H9 (cell line): Measurements from ENCODE around the gene MED13L. TPM values are rescaled to one million over a fixed set of nuclear protein-coding genes. Genes with fewer than 3 reads are reported as not detected.

Source experiments
- DNase-seq: peaks from one replicate; pipeline ENCODE4 v3.0.0-alpha.2; 2017
- H2AFZ ChIP-seq: one replicate; pipeline ENCODE4 v1.6.1; 2013; ENCODE audit warnings: mild to moderate bottlenecking, low read length, control low read depth, moderate library complexity
- H2AK5ac ChIP-seq: 2 replicates; pipeline ENCODE4 v1.6.1; 2013; ENCODE audit warnings: low read length, control low read depth, mixed read lengths; ENCODE audit not compliant: insufficient read length
- H2BK120ac ChIP-seq: one replicate; pipeline ENCODE4 v1.6.1; 2013; ENCODE audit warnings: low read depth, mild to moderate bottlenecking, low read length, control low read depth, inconsistent platforms; ENCODE audit not compliant: poor library complexity, severe bottlenecking
- H2BK12ac ChIP-seq: 2 replicates; pipeline ENCODE4 v1.6.1; 2013; ENCODE audit warnings: low read length, control low read depth, mixed read lengths, low read depth; ENCODE audit not compliant: insufficient read length
- H2BK15ac ChIP-seq: 2 replicates; pipeline ENCODE4 v1.6.1; 2013; ENCODE audit warnings: low read depth, low read length, control low read depth
- H2BK20ac ChIP-seq: one replicate; pipeline ENCODE4 v1.6.1; 2013; ENCODE audit warnings: low read depth, mild to moderate bottlenecking, low read length, control low read depth, inconsistent platforms; ENCODE audit not compliant: poor library complexity, severe bottlenecking
- H2BK5ac ChIP-seq: 2 replicates; pipeline ENCODE4 v1.6.1; 2013; ENCODE audit warnings: low read length, control low read depth, mixed read lengths; ENCODE audit not compliant: insufficient read length
- H3K14ac ChIP-seq: 2 replicates; pipeline ENCODE4 v1.6.1; 2013; ENCODE audit warnings: low read length, control low read depth; ENCODE audit not compliant: insufficient read depth
- H3K18ac ChIP-seq: 2 replicates; pipeline ENCODE4 v1.6.1; 2013; ENCODE audit warnings: low read depth, mild to moderate bottlenecking, mixed read lengths, low read length, control low read depth; ENCODE audit not compliant: insufficient read length
- H3K23ac ChIP-seq: 2 replicates; pipeline ENCODE4 v1.6.1; 2013; ENCODE audit warnings: low read length, control low read depth, mixed read lengths, low read depth; ENCODE audit not compliant: insufficient read length
- H3K23me2 ChIP-seq: 2 replicates; pipeline ENCODE4 v1.6.1; 2013; ENCODE audit warnings: low read depth, mild to moderate bottlenecking, mixed read lengths, low read length, control low read depth; ENCODE audit not compliant: insufficient read length, poor library complexity, severe bottlenecking
- H3K27ac ChIP-seq: 2 replicates; pipeline ENCODE4 v1.5.1; 2013; ENCODE audit warnings: low read length, control low read depth, mixed read lengths, low read depth; ENCODE audit not compliant: insufficient read length
- H3K27me3 ChIP-seq: 2 replicates; pipeline ENCODE4 v1.6.1; 2013; ENCODE audit warnings: low read length, control low read depth, inconsistent platforms; ENCODE audit not compliant: insufficient read depth
- H3K4ac ChIP-seq: 2 replicates; pipeline ENCODE4 v1.6.1; 2013; ENCODE audit warnings: low read depth, mild to moderate bottlenecking, control low read depth, inconsistent platforms, low read length, moderate library complexity
- H3K4me1 ChIP-seq: 2 replicates; pipeline ENCODE4 v1.6.1; 2013; ENCODE audit warnings: low read length, control low read depth, inconsistent platforms; ENCODE audit not compliant: insufficient read depth
- H3K4me2 ChIP-seq: 2 replicates; pipeline ENCODE4 v1.6.1; 2013; ENCODE audit warnings: low read length, control low read depth, mixed read lengths; ENCODE audit not compliant: insufficient read length, insufficient read depth
- H3K56ac ChIP-seq: 2 replicates; pipeline ENCODE4 v1.6.1; 2013; ENCODE audit warnings: low read depth, mild to moderate bottlenecking, mixed read lengths, low read length, control low read depth; ENCODE audit not compliant: insufficient read length
- H3K79me1 ChIP-seq: 2 replicates; pipeline ENCODE4 v1.6.1; 2013; ENCODE audit warnings: low read depth, mild to moderate bottlenecking, moderate library complexity, low read length, control low read depth, inconsistent platforms; ENCODE audit not compliant: insufficient read depth, poor library complexity, severe bottlenecking
- H3K79me2 ChIP-seq: 2 replicates; pipeline ENCODE4 v1.6.1; 2013; ENCODE audit warnings: low read length, control low read depth, inconsistent platforms; ENCODE audit not compliant: insufficient read depth
- H3K9ac ChIP-seq: 2 replicates; pipeline ENCODE4 v1.6.1; 2013; ENCODE audit warnings: low read length, control low read depth, mixed read lengths; ENCODE audit not compliant: insufficient read length; ENCODE audit errors: extremely low read depth
- H3K9me3 ChIP-seq: one replicate; pipeline ENCODE4 v1.6.1; 2013; ENCODE audit warnings: low read depth, low read length, inconsistent platforms; ENCODE audit not compliant: control insufficient read depth
- H3T11ph ChIP-seq: one replicate; pipeline ENCODE4 v1.6.1; 2013; ENCODE audit warnings: mild to moderate bottlenecking, low read length, control low read depth, inconsistent platforms
- H4K20me1 ChIP-seq: one replicate; pipeline ENCODE4 v1.6.1; 2013; ENCODE audit not compliant: control insufficient read depth, insufficient read length, insufficient read depth
- H4K5ac ChIP-seq: 2 replicates; pipeline ENCODE4 v1.6.1; 2013; ENCODE audit warnings: low read depth, mild to moderate bottlenecking, mixed read lengths, low read length, control low read depth; ENCODE audit not compliant: insufficient read length
- H4K8ac ChIP-seq: replicated peaks from 2 replicates; pipeline ENCODE4 v1.6.1; 2013; ENCODE audit warnings: low read length, control low read depth, mixed read lengths, low read depth; ENCODE audit not compliant: insufficient read length
- H4K91ac ChIP-seq: 2 replicates; pipeline ENCODE4 v1.6.1; 2013; ENCODE audit warnings: low read depth, mild to moderate bottlenecking, moderate library complexity, mixed read lengths, low read length, control low read depth; ENCODE audit not compliant: insufficient read length
- H3K27ac Mint-ChIP-seq, 3 experiments: 2 replicates in 2 of 3; 3 replicates in 1 of 3; pipeline ENCODE4 v1.8.0; 2020 to 2021; ENCODE audit warnings: mixed read lengths in 3 of 3, mild to moderate bottlenecking in 1 of 3, moderate library complexity in 1 of 3
- H3K27me3 Mint-ChIP-seq: 2 replicates; pipeline ENCODE4 v1.8.0; 2021; ENCODE audit warnings: low read depth, mild to moderate bottlenecking, moderate library complexity, mixed read lengths
- H3K36me3 Mint-ChIP-seq, 3 experiments: 2 replicates in 2 of 3; 3 replicates in 1 of 3; pipeline ENCODE4 v1.8.0; 2020 to 2021; ENCODE audit warnings: low read depth in 3 of 3, mixed read lengths in 3 of 3; ENCODE audit not compliant: insufficient read depth in 1 of 3
- H3K4me1 Mint-ChIP-seq, 2 experiments: 2 replicates each; pipeline ENCODE4 v1.8.0; 2020; ENCODE audit warnings: mixed read lengths in 2 of 2
- H3K4me3 Mint-ChIP-seq, 2 experiments: 2 replicates in 1 of 2; 3 replicates in 1 of 2; pipeline ENCODE4 v1.8.0; 2020 to 2021; ENCODE audit warnings: mild to moderate bottlenecking in 2 of 2, mixed read lengths in 2 of 2, moderate library complexity in 1 of 2
- H3K9me3 Mint-ChIP-seq, 2 experiments: 2 replicates in 1 of 2; 3 replicates in 1 of 2; pipeline ENCODE4 v1.8.0; 2020; ENCODE audit warnings: mild to moderate bottlenecking in 2 of 2, mixed read lengths in 2 of 2, moderate library complexity in 1 of 2
- CTCF ChIP-seq: fragments of 200-600 bp; sonication (generic); conservative IDR thresholded peaks from 3 replicates; pipeline ENCODE4 v1.8.0; 2021; ENCODE audit warnings: antibody characterized with exemption, mild to moderate bottlenecking
- total RNA-seq: library from RNA; stranded (reverse); gene quantifications from 2 replicates; pipeline ENCODE4 v1.2.1, GENCODE V29; 2021

MED13L gene
- total RNA-seq, 1 experiment from 2014 or later = 52.4 TPM

- TF ChIP-seq CTCF = no peak
- H3K9me3 Mint-ChIP-seq = peaks cover 4% of the 10 kb centered on the region in 2 experiments; a peak in 4 of 5 replicates
Measured at GRCh38 chr12:116026346-116026745, 251.1 kb downstream of the MED13L start.

More at GRCh38 chr12:116026346-116026745, 251.1 kb downstream of the MED13L start:
- no peaks in the 10 kb centered on the region for H3K27me3 ChIP-seq
- H3K27ac Mint-ChIP-seq = no peak overlapping the region
- H2BK5ac ChIP-seq = no peak overlapping the region
- no peak overlapping the region for H3K4me2 ChIP-seq
- H2AFZ ChIP-seq = no peak overlapping the region
- H3K56ac ChIP-seq = no peak overlapping the region
- no peak overlapping the region for H2BK20ac ChIP-seq
- H2BK12ac ChIP-seq = no peak overlapping the region
- H3K27ac ChIP-seq = no peak overlapping the region
- no peak overlapping the region for H3K14ac ChIP-seq
- H3K18ac ChIP-seq = no peak overlapping the region
- no peak overlapping the region for H4K8ac ChIP-seq
- no peak overlapping the region for H4K5ac ChIP-seq
- H3K27me3 Mint-ChIP-seq = no peaks in the 10 kb centered on the region
- peaks cover 5 to 7% of the 10 kb centered on the region in 2 experiments for H3K4me1 Mint-ChIP-seq
- no peaks in the 10 kb centered on the region for H3K9me3 ChIP-seq
- no peak overlapping the region for H2BK15ac ChIP-seq
- H4K91ac ChIP-seq = no peak overlapping the region
- H3K23me2 ChIP-seq = no peaks in the 10 kb centered on the region
- H3K4ac ChIP-seq = no peak overlapping the region
- no peak overlapping the region for H3K9ac ChIP-seq
- H3K79me1 ChIP-seq = no peaks in the 10 kb centered on the region
- DNase-seq = no peak
- no peaks in the 10 kb centered on the region for H4K20me1 ChIP-seq
- no peak overlapping the region for H2AK5ac ChIP-seq
- H3K4me1 ChIP-seq = no peaks in the 10 kb centered on the region
- no peak overlapping the region for H3K4me3 Mint-ChIP-seq
- peaks cover 0 to 6% (median 4%) of the 10 kb centered on the region in 3 experiments; a peak in 3 of 7 replicates for H3K36me3 Mint-ChIP-seq
- no peak overlapping the region for H2BK120ac ChIP-seq
- no peaks in the 10 kb centered on the region for H3K79me2 ChIP-seq
- no peak overlapping the region for H3K23ac ChIP-seq
- no peak overlapping the region for H3T11ph ChIP-seq
